GM23338 (cell line): Measurements from ENCODE around the gene CCDC3.

Experiments used
- CTCF ChIP-seq, 2 experiments: fragments of 200-600 bp in 1 of 2; sonication (generic) in 1 of 2; conservative IDR thresholded peaks; 2 replicates each; pipeline versions ENCODE4 v1.5.1 to v1.6.1; 2016 to 2017; ENCODE audit warnings: antibody characterized with exemption in 2 of 2, low read depth in 2 of 2, mild to moderate bottlenecking in 2 of 2, moderate library complexity in 1 of 2
- EZH2 ChIP-seq: fragments of 200-600 bp; sonication (generic); IDR thresholded peaks from one replicate; pipeline ENCODE4 v1.8.0; 2017; ENCODE audit warnings: antibody characterized with exemption, mild to moderate bottlenecking, low read depth; ENCODE audit not compliant: unreplicated experiment
- EZH2phosphoT487 ChIP-seq: fragments of 200-600 bp; sonication (generic); IDR thresholded peaks from one replicate; pipeline ENCODE4 v1.8.1; 2018; ENCODE audit warnings: antibody characterized with exemption; ENCODE audit not compliant: unreplicated experiment
- POLR2AphosphoS5 ChIP-seq: IDR thresholded peaks from 2 replicates; pipeline ENCODE4 v1.6.1; 2016; ENCODE audit warnings: antibody characterized with exemption, low read depth
- REST ChIP-seq: IDR thresholded peaks from one replicate; pipeline ENCODE4 v1.6.1; 2018; ENCODE audit warnings: antibody characterized with exemption; ENCODE audit not compliant: unreplicated experiment
- STAT1 ChIP-seq: IDR thresholded peaks from one replicate; pipeline ENCODE4 v1.6.1; 2016; ENCODE audit warnings: antibody characterized with exemption; ENCODE audit not compliant: unreplicated experiment
- ZNF114 ChIP-seq: fragments of 250-450 bp; sonication (Bioruptor Pico); IDR thresholded peaks from 2 replicates; pipeline ENCODE4 v1.5.0; 2020; ENCODE audit warnings: mild to moderate bottlenecking, moderate library complexity

- TF ChIP-seq CTCF (conservative IDR thresholded peaks at IDR 0.05; ENCODE audit: low read depth in 2 of 2) (no peak), STAT1 (no peak), EZH2 (no peak), REST (no peak), ZNF114 (CRISPR knock-in tag) (no peak), EZH2phosphoT487 (no peak), POLR2AphosphoS5 (no peak)
Measured at GRCh38 chr10:13036841-13037240, 35.3 kb upstream of the CCDC3 start.
